Metanephros (tissue), 1 donor: Measurements from ENCODE around the gene AKAP14. TPM values are rescaled to one million over a fixed set of nuclear protein-coding genes. Genes with fewer than 3 reads are reported as not detected.

ENCODE experiments used
- total RNA-seq: library from RNA; depleted of rRNA; stranded (reverse); fragments of >200 nt; gene quantifications from one replicate; pipeline ENCODE4 v1.2.3, GENCODE V29; 2014

The AKAP14 gene
- total RNA-seq: not detected

GRCh38 chrX:119895843-119896326, at the start of gene AKAP14:
Gene AKAP14, plus strand, starts transcription at chrX:119895893. Its CDS starts 7,331 bp downstream, at chrX:119903224.

GRCh38 chrX:119852382-119853353, 43.0 kb upstream of the AKAP14 start, which contains the start of gene UPF3B:
Gene UPF3B, minus strand, starts transcription at chrX:119852963. Its CDS starts 35 bp downstream, at chrX:119852928.

GRCh38 chrX:119871599-119872395, 23.9 kb upstream of the AKAP14 start, which contains the start of the genes NDUFA1 and RNF113A:
Gene NDUFA1, plus strand, starts transcription at chrX:119871832. Its CDS starts 80 bp downstream, at chrX:119871912.
Gene RNF113A, minus strand, starts transcription at chrX:119871733. Its CDS starts 120 bp downstream, at chrX:119871613.

GRCh38 chrX:119943185-119943988, 47.7 kb downstream of the AKAP14 start, which contains the start of gene NKAP:
Gene NKAP, minus strand, starts transcription at chrX:119943751. Its CDS starts 146 bp downstream, at chrX:119943605.

Other genes starting within 250 kb of the AKAP14 start
- gene SEPTIN6, start 202.7 kb upstream of the AKAP14 start, total RNA-seq: 30.0 TPM
- 1.2 TPM for gene SOWAHD, start 137.3 kb upstream of the AKAP14 start, total RNA-seq
- gene RPL39, start 104.3 kb upstream of the AKAP14 start, total RNA-seq: 1,011 TPM
- gene UPF3B, start 42.9 kb upstream of the AKAP14 start, total RNA-seq: 4.8 TPM
- gene RNF113A, start 24.2 kb upstream of the AKAP14 start, total RNA-seq: 9.0 TPM
- 63.0 TPM for gene NDUFA1, start 24.1 kb upstream of the AKAP14 start, total RNA-seq
- gene NKAP, start 47.9 kb downstream of the AKAP14 start, total RNA-seq: 5.8 TPM
- not detected for gene RHOXF2B, start 181.8 kb downstream of the AKAP14 start, total RNA-seq
- gene RHOXF1, start 220.0 kb downstream of the AKAP14 start, total RNA-seq: 0.47 TPM